Adipocyte (in vitro differentiated cells): Measurements from ENCODE around the gene DES.

Experiments used
- DNase-seq: peaks from one replicate; pipeline ENCODE4 v3.0.0-alpha.2; 2015; ENCODE audit warnings: low read depth
- H3K27me3 ChIP-seq: replicated peaks from 2 replicates; pipeline ENCODE4 v1.7.0; 2013; ENCODE audit warnings: mild to moderate bottlenecking, low read length, moderate library complexity; ENCODE audit not compliant: control insufficient read depth, insufficient read depth
- H3K36me3 ChIP-seq: 2 replicates; pipeline ENCODE4 v1.7.0; 2013; ENCODE audit warnings: low read length, mild to moderate bottlenecking, moderate library complexity; ENCODE audit not compliant: control insufficient read depth, insufficient read depth, severe bottlenecking
- H3K4me1 ChIP-seq: 2 replicates; pipeline ENCODE4 v1.7.0; 2013; ENCODE audit warnings: mild to moderate bottlenecking, low read length, moderate library complexity; ENCODE audit not compliant: control insufficient read depth, insufficient read depth
- H3K4me3 ChIP-seq: 2 replicates; pipeline ENCODE4 v1.7.0; 2013; ENCODE audit warnings: mild to moderate bottlenecking, low read length, moderate library complexity
- H3K9ac ChIP-seq: 2 replicates; pipeline ENCODE4 v1.7.0; 2013; ENCODE audit warnings: mild to moderate bottlenecking, low read length, moderate library complexity
- H3K9me3 ChIP-seq: 2 replicates; pipeline ENCODE4 v1.7.0; 2013; ENCODE audit warnings: mild to moderate bottlenecking, low read length, moderate library complexity; ENCODE audit not compliant: control insufficient read depth

The DES gene

DNA sequence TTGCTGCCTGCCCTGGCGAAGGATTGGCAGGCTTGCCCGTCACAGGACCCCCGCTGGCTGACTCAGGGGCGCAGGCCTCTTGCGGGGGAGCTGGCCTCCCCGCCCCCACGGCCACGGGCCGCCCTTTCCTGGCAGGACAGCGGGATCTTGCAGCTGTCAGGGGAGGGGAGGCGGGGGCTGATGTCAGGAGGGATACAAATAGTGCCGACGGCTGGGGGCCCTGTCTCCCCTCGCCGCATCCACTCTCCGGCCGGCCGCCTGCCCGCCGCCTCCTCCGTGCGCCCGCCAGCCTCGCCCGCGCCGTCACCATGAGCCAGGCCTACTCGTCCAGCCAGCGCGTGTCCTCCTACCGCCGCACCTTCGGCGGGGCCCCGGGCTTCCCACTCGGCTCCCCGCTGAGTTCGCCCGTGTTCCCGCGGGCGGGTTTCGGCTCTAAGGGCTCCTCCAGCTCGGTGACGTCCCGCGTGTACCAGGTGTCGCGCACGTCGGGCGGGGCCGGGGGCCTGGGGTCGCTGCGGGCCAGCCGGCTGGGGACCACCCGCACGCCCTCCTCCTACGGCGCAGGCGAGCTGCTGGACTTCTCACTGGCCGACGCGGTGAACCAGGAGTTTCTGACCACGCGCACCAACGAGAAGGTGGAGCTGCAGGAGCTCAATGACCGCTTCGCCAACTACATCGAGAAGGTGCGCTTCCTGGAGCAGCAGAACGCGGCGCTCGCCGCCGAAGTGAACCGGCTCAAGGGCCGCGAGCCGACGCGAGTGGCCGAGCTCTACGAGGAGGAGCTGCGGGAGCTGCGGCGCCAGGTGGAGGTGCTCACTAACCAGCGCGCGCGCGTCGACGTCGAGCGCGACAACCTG is at the start of gene DES:
TSS of gene DES (plus strand) at position 223 of the 857 bp plus-strand sequence. CDS start at position 309, 86 bp downstream.
- DNase-seq = no peak
- Histone ChIP-seq H3K27me3 (peaks cover 3% of the 10 kb centered on the region), H3K9ac (no peak within 1 kb of the TSS), H3K4me1 (peaks cover 2% of the 10 kb centered on the region), H3K4me3 (no peak within 1 kb of the TSS), H3K36me3 (no peaks in the 10 kb centered on the region), H3K9me3 (no peaks in the 10 kb centered on the region)

DNA sequence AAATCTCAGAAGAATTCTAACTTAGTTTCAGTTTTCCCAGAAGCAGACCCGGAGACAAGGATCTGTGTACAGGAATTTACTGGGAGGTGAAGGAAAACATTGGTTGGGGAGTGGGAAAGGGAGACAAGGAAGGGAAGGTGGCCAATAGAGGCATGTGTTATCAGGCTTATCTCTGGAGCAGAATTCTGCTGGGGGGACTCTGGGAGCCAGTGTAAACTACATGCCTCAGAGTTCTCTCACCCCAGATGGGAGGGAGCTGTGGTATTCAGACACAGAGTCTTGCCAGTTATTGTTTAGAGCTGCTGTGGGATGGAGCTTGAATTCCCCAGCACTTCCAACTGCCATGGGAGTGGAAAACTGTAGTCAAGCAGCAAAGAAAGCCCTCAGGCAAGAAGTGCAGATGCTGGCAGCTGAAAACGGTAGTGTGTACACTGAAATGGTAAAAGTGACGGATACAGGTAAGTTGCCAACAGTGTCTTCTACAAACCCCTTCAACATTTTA is 49.4 kb upstream of the DES start:
- peak; percentile 94 for DNase-seq
- H3K4me1 ChIP-seq = peaks cover 14% of the 10 kb centered on the region
- H3K9ac ChIP-seq = peak overlapping the region; percentile 25
- no peaks in the 10 kb centered on the region for H3K27me3 ChIP-seq
- H3K36me3 ChIP-seq = peaks cover 6% of the 10 kb centered on the region
- no peaks in the 10 kb centered on the region for H3K9me3 ChIP-seq
- peak overlapping the region; percentile 22 for H3K4me3 ChIP-seq

DNA sequence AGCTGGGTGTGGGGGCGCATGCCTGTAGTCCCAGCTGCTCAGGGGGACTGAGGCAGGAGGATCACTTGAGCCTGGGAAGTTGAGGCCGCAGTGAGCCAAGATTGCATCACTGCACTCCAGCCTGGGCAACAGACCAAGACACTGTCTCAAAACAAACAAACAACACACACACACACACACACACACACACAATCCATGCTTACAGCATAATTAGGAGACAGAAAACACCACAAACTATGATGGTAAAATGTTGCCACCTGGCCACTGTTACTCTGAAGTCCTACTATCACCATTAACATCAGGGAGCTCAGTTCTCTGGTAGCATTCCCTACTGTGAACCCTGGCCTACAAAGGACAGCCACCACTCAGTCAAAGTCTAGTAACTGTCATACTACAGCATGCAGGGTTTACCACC is 48.7 kb upstream of the DES start:
- H3K4me3 ChIP-seq = peak overlapping the region; percentile 22
- DNase-seq = peak; percentile 73
- no peaks in the 10 kb centered on the region for H3K9me3 ChIP-seq
- no peaks in the 10 kb centered on the region for H3K27me3 ChIP-seq
- H3K4me1 ChIP-seq = peaks cover 14% of the 10 kb centered on the region
- peaks cover 13% of the 10 kb centered on the region for H3K36me3 ChIP-seq
- H3K9ac ChIP-seq = peak overlapping the region; percentile 25

DNA sequence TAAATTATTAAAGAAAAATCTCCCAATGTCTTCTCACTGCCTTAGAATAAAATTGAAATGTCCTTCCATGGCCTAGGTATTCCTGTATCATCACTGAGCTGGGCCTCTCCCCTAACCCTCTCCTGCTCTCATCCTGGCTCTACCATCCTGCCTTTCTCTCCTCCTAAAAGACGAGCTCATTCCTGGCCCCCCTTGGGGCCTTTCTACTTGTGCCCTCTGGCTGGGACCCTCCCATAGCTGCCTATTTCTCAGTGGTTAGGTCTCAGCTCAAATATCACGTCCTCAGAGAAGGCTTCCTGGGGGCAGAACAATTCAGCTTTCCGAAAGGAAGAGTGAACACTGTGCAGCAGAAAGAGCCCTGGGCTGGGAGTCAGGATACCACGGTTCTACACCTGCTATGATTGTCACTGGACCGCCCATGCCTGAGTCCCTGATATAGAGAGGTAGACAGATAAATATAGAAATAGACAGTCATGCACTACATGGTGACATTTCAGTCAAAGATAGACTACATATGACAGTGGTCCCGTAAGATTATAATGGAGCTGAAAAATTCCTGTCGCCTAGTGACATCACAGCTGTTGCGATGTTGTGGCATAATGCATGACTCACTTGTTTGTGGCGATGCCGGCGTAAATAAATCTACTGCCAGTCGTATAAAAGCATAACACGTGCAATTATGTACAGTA is 39.9 kb upstream of the DES start:
- no peaks in the 10 kb centered on the region for H3K9me3 ChIP-seq
- no peak for DNase-seq
- H3K27me3 ChIP-seq = no peaks in the 10 kb centered on the region
- H3K9ac ChIP-seq = no peak overlapping the region
- H3K4me1 ChIP-seq = no peaks in the 10 kb centered on the region
- H3K4me3 ChIP-seq = no peak overlapping the region
- H3K36me3 ChIP-seq = peaks cover 70% of the 10 kb centered on the region

DNA sequence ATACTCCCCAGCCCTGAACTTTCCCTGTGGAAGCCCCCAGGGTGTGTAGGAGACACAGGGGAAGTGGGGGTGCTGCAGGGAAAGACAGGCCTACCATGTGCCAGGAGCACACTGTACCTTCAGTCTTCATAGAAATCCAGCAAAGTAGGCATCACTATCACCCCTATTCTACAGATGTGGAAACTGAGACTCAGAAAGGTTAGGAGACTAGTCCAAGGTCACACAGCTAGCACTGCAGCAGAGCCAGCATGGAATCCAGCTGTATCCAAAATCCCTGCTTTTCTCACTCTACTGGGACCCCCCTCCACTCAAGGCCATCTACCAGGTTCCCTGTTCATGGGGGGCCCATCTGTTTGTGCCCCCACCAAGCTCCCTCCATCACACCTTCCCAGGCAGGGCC is 37.3 kb upstream of the DES start:
- Histone ChIP-seq H3K4me3 (no peak overlapping the region), H3K9ac (no peak overlapping the region), H3K36me3 (peaks cover 76% of the 10 kb centered on the region), H3K9me3 (no peaks in the 10 kb centered on the region), H3K27me3 (no peaks in the 10 kb centered on the region), H3K4me1 (peaks cover 8% of the 10 kb centered on the region)
- no peak for DNase-seq

DNA sequence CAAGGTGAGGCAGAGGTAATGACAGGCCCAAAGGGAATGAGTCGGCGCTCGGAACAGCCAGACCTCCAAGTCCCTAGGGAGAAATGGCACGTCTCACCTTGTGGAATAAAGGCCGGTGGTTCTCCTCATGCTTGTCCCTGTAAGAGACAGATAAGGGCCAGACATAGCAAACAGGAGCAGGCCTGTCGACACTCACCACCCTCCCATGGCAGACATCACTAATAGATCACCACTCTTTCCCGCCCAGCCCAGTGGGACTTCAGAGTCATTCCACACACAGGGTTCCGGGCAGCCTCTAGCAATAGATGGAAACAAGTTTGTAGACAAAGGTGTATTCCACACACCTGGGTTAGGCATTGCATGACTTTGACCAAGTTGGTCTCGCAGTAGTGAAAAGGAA is 36.7 kb upstream of the DES start:
- no peak for DNase-seq
- Histone ChIP-seq H3K9me3 (no peaks in the 10 kb centered on the region), H3K27me3 (no peaks in the 10 kb centered on the region), H3K4me3 (no peak overlapping the region), H3K9ac (no peak overlapping the region), H3K4me1 (peaks cover 12% of the 10 kb centered on the region), H3K36me3 (peaks cover 78% of the 10 kb centered on the region)

DNA sequence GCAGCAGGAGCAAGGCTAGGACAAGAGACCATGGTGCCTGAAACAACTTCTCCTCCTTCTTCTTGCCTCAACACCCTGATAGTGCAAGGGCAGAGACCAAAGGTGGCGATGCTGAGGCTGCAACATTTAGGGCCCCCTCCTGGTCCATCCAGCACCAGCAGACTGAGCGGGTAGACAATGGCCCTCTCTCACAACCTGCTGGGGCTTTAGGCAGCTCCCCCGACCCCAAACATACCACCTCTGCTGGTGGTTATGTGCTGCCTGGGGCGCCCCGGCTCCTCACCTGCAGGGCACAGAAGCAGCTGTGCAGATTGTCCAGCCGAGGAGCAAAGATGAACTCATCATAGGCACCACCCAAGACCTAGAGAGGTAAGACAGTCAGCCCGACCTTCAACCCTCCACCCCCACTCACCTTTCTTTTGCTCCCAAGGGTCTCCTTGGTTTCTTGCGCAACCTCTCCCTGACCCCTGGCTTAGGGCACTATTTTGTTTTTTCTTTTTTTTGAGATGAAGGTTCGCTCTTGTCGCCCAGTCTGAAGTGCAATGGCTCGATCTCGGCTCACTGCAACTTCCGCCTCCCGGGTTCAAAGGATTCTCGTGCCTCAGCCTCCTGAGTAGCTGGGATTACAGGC is 34.0 kb upstream of the DES start:
- Histone ChIP-seq H3K9me3 (no peaks in the 10 kb centered on the region), H3K9ac (no peak overlapping the region), H3K27me3 (no peaks in the 10 kb centered on the region), H3K36me3 (peaks cover 69% of the 10 kb centered on the region), H3K4me1 (peaks cover 23% of the 10 kb centered on the region), H3K4me3 (no peak overlapping the region)
- DNase-seq = no peak

DNA sequence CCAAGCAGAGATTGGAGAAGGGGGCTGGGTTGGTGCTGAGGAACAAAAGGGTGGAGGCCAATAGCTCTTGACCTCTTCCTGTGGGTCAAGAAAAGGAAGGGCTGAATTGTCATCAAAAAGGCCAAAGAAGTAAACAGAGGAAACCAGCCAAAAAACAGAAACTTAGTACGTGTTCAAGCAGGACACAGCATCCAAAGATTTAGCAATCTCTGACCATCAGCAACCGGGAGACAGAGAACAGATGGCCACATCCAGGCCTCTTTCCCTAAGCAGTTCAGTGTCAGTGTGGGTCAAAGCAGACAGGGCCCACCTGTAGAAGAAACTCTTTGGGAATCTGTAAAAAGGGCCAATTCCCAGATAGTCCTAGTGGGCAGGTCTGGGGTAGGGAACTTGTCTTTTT is 33.3 kb upstream of the DES start:
- no peaks in the 10 kb centered on the region for H3K27me3 ChIP-seq
- H3K36me3 ChIP-seq = peaks cover 68% of the 10 kb centered on the region
- peaks cover 23% of the 10 kb centered on the region for H3K4me1 ChIP-seq
- no peak for DNase-seq
- no peaks in the 10 kb centered on the region for H3K9me3 ChIP-seq
- H3K4me3 ChIP-seq = no peak overlapping the region
- peak overlapping the region; percentile 31 for H3K9ac ChIP-seq

DNA sequence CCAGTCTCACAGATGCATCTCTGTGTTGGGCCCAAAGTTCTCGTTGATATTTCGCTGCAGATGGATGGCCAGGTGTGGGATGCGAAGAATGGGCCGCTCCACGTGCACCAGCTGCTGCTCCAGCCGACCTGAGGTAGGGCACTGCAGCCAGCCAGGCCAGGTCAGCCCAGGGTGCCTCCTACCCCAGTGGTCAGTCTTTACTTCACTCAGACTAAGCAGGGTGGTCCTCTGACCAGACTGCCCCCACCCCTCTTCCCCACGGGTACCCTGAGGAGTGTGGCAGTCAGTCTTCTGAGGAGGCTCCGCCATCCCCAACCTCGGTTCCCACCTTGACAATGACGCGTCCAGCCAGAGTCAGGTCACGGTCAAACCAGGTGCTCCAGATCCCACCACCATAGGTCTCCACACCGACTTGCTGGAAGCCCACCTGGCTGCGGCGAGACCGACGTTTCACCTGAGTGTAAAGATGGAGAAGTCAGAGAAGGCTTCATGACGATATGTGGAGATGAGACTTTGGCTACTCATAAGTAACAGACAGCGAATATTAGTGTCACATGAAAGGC is 32.1 kb upstream of the DES start:
- peak overlapping the region; percentile 97 for H3K9ac ChIP-seq
- no peak for DNase-seq
- no peaks in the 10 kb centered on the region for H3K27me3 ChIP-seq
- H3K4me1 ChIP-seq = peaks cover 23% of the 10 kb centered on the region
- no peaks in the 10 kb centered on the region for H3K9me3 ChIP-seq
- H3K4me3 ChIP-seq = peak overlapping the region; percentile 93
- H3K36me3 ChIP-seq = peaks cover 56% of the 10 kb centered on the region

DNA sequence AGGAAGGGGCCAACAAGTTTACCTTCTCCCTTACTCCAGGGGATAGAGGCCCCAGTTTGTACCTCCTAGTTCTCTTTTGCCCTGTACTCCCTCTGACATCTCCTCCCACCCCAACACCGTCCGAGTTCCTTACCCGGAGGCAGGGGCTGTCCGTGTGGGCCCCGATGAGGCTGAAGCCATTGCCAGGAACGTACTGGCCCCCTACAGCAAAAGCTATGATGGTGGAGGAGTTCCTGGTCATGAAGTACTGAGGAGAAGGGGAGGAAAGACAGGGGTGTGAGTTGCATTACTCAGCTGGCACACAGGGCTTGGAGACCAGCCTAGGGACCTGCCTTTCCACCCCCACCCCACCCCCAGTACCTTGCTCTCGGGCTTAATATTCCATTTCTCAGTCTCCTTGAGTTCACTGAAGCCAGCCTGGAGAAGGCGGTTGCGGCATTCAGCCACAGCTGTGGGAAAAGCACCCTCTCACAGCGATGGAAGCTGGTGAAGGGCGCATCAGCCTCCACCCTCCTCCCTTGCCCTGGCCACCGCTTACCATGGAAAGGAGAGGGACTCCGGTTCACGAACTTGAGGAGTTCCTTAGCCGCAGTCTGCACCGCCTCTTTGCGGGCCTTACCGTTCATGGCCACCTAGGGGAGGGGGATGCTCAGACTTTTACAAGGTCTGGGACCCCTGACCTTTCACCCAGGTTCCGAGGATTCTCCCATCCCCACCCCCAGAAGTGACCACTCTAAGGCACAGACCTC is 31.5 kb upstream of the DES start:
- no peaks in the 10 kb centered on the region for H3K27me3 ChIP-seq
- peaks cover 23% of the 10 kb centered on the region for H3K4me1 ChIP-seq
- peaks cover 50% of the 10 kb centered on the region for H3K36me3 ChIP-seq
- H3K4me3 ChIP-seq = peak overlapping the region; percentile 93
- H3K9me3 ChIP-seq = no peaks in the 10 kb centered on the region
- DNase-seq = peak; percentile 26
- H3K9ac ChIP-seq = peak overlapping the region; percentile 97
